ENCODE measurements around the gene TRPV6.

Gene TRPV6

GRCh38 chr7:142901426-142902259 is 16.1 kb upstream of the TRPV6 start:
- TF ChIP-seq BACH2 (CRISPR knock-in tag; IDR thresholded peaks at IDR 0.05; ENCODE audit: borderline replicate concordance) (no peak), CSDC2 (CRISPR knock-in tag; IDR thresholded peaks at IDR 0.05) (no peak), ZFP3 (CRISPR knock-in tag; IDR thresholded peaks at IDR 0.05) (no peak), OSR1 (CRISPR knock-in tag; IDR thresholded peaks at IDR 0.05) (no peak), ARNTL (CRISPR knock-in tag; IDR thresholded peaks at IDR 0.05; ENCODE audit: borderline replicate concordance, low read depth) (no peak), POU6F1 (CRISPR knock-in tag; IDR thresholded peaks at IDR 0.05; ENCODE audit: borderline replicate concordance, low read depth) (no peak), TCF4 (CRISPR knock-in tag; IDR thresholded peaks at IDR 0.05; ENCODE audit: borderline replicate concordance) (no peak), TSHZ2 (CRISPR knock-in tag; IDR thresholded peaks at IDR 0.05) (no peak), ZNF70 (CRISPR knock-in tag; IDR thresholded peaks at IDR 0.05) (no peak), SNAI2 (CRISPR knock-in tag; IDR thresholded peaks at IDR 0.05) (no peak)
- ATAC-seq: no peak

- ATAC-seq: no peak
Observed at GRCh38 chr7:142899661-142900060, 14.1 kb upstream of the TRPV6 start.

GRCh38 chr7:142898377-142899170 is 13.0 kb upstream of the TRPV6 start:
- TF ChIP-seq POU6F1 (CRISPR knock-in tag; IDR thresholded peaks at IDR 0.05; ENCODE audit: borderline replicate concordance, low read depth) (no peak), TCF4 (CRISPR knock-in tag; IDR thresholded peaks at IDR 0.05; ENCODE audit: borderline replicate concordance) (no peak), BACH2 (CRISPR knock-in tag; IDR thresholded peaks at IDR 0.05; ENCODE audit: borderline replicate concordance) (no peak), ZNF565 (CRISPR knock-in tag; conservative IDR thresholded peaks at IDR 0.05; ENCODE audit: low read depth) (no peak), CSDC2 (CRISPR knock-in tag; IDR thresholded peaks at IDR 0.05) (no peak), CSRNP3 (CRISPR knock-in tag; IDR thresholded peaks at IDR 0.05) (no peak), RARB (CRISPR knock-in tag; IDR thresholded peaks at IDR 0.05) (no peak), ZFP30 (CRISPR knock-in tag; IDR thresholded peaks at IDR 0.05) (no peak), PATZ1 (CRISPR knock-in tag; IDR thresholded peaks at IDR 0.05; ENCODE audit: borderline replicate concordance) (no peak), ZNF70 (CRISPR knock-in tag; IDR thresholded peaks at IDR 0.05) (no peak), OSR1 (CRISPR knock-in tag; IDR thresholded peaks at IDR 0.05) (no peak), ISL1 (CRISPR knock-in tag; IDR thresholded peaks at IDR 0.05) (no peak)
- ATAC-seq: no peak

More at GRCh38 chr7:142899661-142900060, 14.1 kb upstream of the TRPV6 start:
- TF ChIP-seq ZNF565 (CRISPR knock-in tag; conservative IDR thresholded peaks at IDR 0.05; ENCODE audit: low read depth): no peak

All from SK-N-SH treated with all-trans-retinoic acid at 6 μM for 48 hours (cell line).